Activated T-helper 2 cell treated with anti-CD3 and anti-CD28 coated beads, Interferon-gamma antibody, Interleukin-2, Interleukin-4, amounts not matched to agents 10 μg/mL and 5 μg/mL and 100 μg/mL, durations not matched to agents 14 hours and 24 hours and 36 hours (primary cell): ENCODE measurements around the gene PALLD. TPM values are rescaled to one million over a fixed set of nuclear protein-coding genes. Genes with fewer than 3 reads are reported as not detected.

ENCODE experiments used
- DNase-seq: peaks from one replicate; pipeline ENCODE4 v3.0.0; 2021; ENCODE audit warnings: low spot score
- H3K27ac Mint-ChIP-seq: one replicate; pipeline ENCODE4 v1.8.0; 2021; ENCODE audit warnings: mixed read lengths
- H3K27me3 Mint-ChIP-seq: one replicate; pipeline ENCODE4 v1.8.0; 2021; ENCODE audit warnings: low read depth, mixed read lengths
- H3K36me3 Mint-ChIP-seq: one replicate; pipeline ENCODE4 v1.8.0; 2021; ENCODE audit warnings: low read depth, mixed read lengths
- H3K4me1 Mint-ChIP-seq: one replicate; pipeline ENCODE4 v1.8.0; 2021; ENCODE audit warnings: low read depth, mixed read lengths
- H3K4me3 Mint-ChIP-seq: one replicate; pipeline ENCODE4 v1.8.0; 2021; ENCODE audit warnings: low read depth, mild to moderate bottlenecking, moderate library complexity, mixed read lengths
- H3K9me3 Mint-ChIP-seq: one replicate; pipeline ENCODE4 v1.8.0; 2021; ENCODE audit warnings: mixed read lengths
- intact Hi-C: fragments of 100-400 bp; cut with micrococcal nuclease; formaldehyde crosslinking; loops from one replicate; pipeline ENCODE4 v1.15.1; 2023
- total RNA-seq: library from RNA; stranded (reverse); gene quantifications from 2 replicates; pipeline ENCODE4 v1.2.3, GENCODE V29; 2022

The PALLD gene
- total RNA-seq, 1 donor from 2014 or later, result 19.8 TPM

DNA sequence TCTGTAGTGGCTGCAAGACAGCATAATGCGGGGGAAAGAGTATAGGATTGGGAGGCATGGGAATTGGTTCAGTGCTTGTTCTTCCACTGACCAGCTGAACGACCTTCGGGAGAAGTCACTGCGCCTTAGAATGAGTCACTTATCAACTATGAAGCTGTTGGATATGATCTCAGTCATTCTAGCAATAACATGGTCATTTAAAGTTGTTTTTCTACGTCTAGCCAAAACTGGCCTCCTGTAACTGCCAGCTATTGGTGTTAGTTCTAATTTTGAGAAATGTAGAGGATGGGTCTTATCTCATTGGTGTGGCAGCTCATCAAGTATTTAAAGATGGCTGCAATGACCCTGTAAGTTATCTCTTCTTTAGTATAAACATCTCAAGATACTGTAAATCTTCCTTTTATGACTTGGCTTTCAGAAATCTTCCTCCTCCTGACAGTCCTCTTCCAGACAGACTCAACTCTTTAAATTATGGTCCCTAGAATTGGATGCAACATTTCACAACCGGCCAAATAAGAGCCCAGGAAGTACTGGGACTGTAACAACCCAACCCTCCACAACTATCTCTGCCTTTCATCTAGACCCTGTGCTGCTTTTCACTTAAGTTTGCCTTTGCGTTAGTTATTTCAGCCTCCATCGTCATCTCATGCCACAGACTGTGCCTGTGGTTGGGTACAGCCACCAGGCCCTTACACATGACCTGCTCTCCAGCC, 269.9 kb downstream of the PALLD start:
- H3K27ac Mint-ChIP-seq, result no peak overlapping the region
- intact Hi-C loops, result no loop called here
- H3K9me3 Mint-ChIP-seq, result no peaks in the 10 kb centered on the region
- H3K4me1 Mint-ChIP-seq, result no peaks in the 10 kb centered on the region
- no peaks in the 10 kb centered on the region for H3K36me3 Mint-ChIP-seq
- DNase-seq, result no peak
- H3K4me3 Mint-ChIP-seq, result no peak overlapping the region
- peaks cover 13% of the 10 kb centered on the region for H3K27me3 Mint-ChIP-seq

DNA sequence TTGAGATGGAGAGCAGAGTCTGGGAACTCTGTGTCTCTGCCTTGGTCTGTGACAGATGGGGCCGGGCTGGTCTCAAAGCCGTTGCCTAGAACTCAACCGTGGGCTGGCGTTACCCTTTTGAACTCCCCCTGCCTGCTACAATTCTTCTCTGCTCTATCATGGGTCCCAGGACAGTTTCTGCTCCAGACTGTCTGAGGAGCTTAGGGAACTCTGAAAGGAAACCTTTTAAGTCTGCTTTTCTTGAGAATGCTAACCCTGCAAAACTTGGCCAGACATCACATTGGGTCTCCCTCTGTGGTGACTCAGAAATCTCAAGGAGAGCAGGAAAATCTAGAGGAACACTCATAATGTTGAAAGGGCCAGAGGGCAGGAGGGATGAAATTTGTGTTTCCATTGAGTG, 272.6 kb downstream of the PALLD start:
- intact Hi-C loops, result no loop called here

DNA sequence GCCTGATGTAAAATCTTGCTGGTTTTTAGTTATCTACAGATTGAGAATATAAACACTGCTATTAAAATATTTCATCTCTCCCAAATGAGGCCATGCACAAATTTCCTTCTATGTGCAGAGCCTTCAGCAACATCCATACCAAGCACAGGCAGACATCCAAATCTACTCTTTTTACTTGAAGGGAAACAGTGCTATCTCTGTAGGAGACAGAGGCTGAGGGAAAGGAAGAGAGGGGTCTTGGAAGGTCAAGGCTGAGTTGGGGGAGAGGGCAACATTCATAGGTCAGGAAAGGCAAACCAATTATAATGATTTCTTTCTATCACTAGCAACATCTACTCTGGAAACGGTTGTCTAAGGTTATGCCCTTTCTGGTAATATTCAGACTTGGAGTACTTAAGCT, 273.0 kb downstream of the PALLD start:
- no peak overlapping the region for H3K27ac Mint-ChIP-seq
- peaks cover 15% of the 10 kb centered on the region for H3K27me3 Mint-ChIP-seq
- H3K4me3 Mint-ChIP-seq, result no peak overlapping the region
- DNase-seq, result no peak
- H3K36me3 Mint-ChIP-seq, result no peaks in the 10 kb centered on the region
- no peaks in the 10 kb centered on the region for H3K9me3 Mint-ChIP-seq
- intact Hi-C loops, result no loop called here
- no peaks in the 10 kb centered on the region for H3K4me1 Mint-ChIP-seq

More for the DNA sequence above, 272.6 kb downstream of the PALLD start:
- DNase-seq, result no peak
- H3K27ac Mint-ChIP-seq, result no peak overlapping the region
- no peaks in the 10 kb centered on the region for H3K9me3 Mint-ChIP-seq
- H3K36me3 Mint-ChIP-seq, result no peaks in the 10 kb centered on the region
- H3K4me1 Mint-ChIP-seq, result no peaks in the 10 kb centered on the region
- peaks cover 17% of the 10 kb centered on the region for H3K27me3 Mint-ChIP-seq
- H3K4me3 Mint-ChIP-seq, result no peak overlapping the region

DNA sequence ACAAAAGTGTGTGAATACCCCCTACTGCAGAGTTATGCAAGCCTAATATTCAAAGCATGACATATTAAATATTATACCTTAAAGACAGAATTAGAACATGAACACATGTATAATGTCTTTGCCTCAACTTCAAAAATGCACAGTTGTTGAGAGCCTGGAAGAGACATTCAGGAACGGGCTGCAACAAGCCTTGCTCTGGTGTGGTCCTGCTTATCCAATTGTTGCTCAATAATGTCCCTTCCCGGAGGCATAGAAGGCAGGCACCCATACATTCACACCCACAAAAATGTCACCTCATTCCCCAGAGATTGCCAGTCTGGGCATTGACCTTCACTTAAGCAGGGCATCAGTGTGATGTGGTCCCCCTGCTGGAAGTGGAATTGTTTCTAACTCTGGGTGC, 274.4 kb downstream of the PALLD start:
- H3K27ac Mint-ChIP-seq, result no peak overlapping the region

DNA sequence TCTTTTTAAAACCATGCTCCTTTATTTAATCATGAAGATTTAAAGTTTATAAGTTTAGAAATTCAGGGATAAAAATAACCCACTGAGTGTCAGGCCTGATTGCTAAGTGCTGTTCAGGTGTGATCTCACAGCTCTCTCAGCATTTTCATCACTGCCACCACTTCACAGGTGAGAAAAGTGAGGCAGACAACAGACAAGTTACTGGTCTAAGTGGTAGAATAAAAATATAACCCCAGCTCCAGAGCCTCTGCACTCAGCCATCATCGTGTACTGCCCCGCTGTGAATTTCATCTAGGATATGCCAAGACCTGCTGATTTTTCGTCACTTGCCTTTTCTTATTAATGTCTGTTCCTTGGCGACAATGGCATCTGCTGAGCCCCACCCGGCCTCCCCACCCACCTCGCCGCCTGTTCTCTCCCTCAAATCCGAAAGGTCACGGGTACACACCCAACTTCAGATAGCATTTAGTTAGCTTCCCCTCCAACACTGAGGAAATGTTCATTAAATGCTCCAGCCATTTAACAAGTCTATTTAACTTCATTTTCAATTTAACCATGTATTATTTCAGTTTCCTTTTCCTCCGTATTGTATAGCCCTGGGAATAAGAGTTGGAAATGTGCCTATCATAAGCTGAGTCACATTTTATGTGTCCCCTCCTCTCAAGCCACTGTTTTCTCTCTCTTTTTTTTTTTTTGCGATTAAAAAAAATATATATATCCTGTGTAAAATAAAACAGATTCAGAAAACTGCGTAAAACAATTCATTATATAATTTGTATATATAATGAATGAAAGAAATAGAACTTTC, 276.7 kb downstream of the PALLD start:
- Mint-ChIP-seq H3K4me3 (no peak overlapping the region), H3K27me3 (peaks cover 11% of the 10 kb centered on the region), H3K36me3 (no peaks in the 10 kb centered on the region), H3K27ac (no peak overlapping the region), H3K9me3 (peaks cover 11% of the 10 kb centered on the region), H3K4me1 (no peaks in the 10 kb centered on the region)
- DNase-seq, result no peak
- intact Hi-C loops, result no loop called here

More for the DNA sequence above, 274.4 kb downstream of the PALLD start:
- peaks cover 3% of the 10 kb centered on the region for H3K9me3 Mint-ChIP-seq
- no peaks in the 10 kb centered on the region for H3K4me1 Mint-ChIP-seq
- peaks cover 16% of the 10 kb centered on the region for H3K27me3 Mint-ChIP-seq
- DNase-seq, result no peak
- no peaks in the 10 kb centered on the region for H3K36me3 Mint-ChIP-seq
- intact Hi-C loops, result no loop called here
- no peak overlapping the region for H3K4me3 Mint-ChIP-seq

DNA sequence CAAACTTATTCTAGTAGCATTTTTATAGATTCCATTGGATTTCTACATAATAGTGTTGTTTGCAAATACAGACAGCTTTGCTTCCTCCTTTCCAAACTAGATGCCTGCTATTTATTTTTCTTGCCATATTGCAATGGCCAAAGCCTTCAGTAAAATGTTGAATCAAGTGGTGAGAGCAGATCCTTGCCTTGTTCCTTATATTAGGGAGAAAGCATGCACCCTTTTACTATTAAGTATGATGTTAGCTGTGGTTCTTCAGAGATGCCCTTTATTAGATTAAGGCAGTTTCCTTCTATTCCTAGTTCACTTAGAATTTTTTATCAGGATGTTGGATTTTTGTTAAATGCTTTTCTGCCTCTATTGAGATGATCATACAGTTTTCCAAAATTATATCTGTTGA, 279.5 kb downstream of the PALLD start:
- Mint-ChIP-seq H3K27ac (no peak overlapping the region), H3K4me1 (no peaks in the 10 kb centered on the region), H3K4me3 (no peak overlapping the region), H3K27me3 (peaks cover 13% of the 10 kb centered on the region), H3K36me3 (no peaks in the 10 kb centered on the region), H3K9me3 (peaks cover 11% of the 10 kb centered on the region)
- intact Hi-C loops, result no loop called here
- DNase-seq, result no peak

DNA sequence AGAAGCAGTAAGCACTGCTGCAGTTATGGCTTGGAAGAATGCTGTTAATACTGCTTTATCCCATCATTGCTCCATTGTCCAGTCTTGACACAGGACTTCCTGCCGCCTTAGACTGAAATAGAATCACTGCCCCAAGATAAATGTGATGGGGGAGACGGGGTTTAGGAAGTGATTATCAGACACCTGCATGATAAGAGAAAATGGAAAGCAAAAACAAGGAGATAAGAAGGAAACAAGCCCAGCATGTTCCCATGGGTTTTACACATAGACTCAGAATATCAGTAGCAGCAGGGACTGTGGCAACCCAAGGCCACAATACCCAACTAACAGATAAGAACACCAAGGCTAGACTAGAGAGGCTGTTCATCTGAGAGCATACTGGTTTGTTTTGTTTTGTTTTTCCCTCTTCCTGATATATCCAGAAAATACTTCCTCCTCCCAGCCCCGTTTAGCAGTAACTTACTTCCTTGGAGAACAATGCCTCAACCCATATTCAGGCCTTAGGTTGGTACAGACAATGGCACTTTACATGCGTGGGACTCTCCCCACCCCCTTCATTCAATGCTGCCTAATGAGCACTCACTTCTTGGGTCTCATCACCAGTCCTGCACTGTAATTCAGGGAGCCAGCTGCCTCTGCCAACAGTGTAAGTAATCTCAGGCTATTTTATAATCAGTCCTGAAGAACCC, 280.6 kb downstream of the PALLD start:
- peaks cover 11% of the 10 kb centered on the region for H3K9me3 Mint-ChIP-seq

DNA sequence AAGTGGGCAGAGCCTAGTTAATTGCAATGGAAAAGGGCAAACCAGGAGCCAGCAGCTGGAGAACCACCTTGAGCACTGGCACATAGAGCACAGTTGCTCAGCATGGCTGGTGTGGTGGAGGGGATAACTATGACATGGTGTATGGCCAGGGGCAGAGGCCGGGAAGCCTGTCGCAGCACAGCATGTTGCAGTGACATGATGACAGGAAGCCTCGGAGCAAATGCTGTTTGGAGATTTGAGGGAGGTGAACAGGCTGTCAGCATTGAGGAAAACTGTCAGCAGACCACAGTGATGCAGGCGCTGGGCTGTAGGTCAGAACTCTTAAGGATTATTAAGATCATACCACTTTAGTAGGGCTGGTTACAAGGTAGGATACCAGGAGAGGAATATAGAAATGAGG, 284.5 kb downstream of the PALLD start:
- Mint-ChIP-seq H3K36me3 (no peaks in the 10 kb centered on the region), H3K27ac (no peak overlapping the region), H3K9me3 (peaks cover 8% of the 10 kb centered on the region), H3K4me1 (no peaks in the 10 kb centered on the region), H3K27me3 (peaks cover 12% of the 10 kb centered on the region), H3K4me3 (no peak overlapping the region)
- DNase-seq, result no peak
- intact Hi-C loops, result no loop called here

More for the DNA sequence above, 280.6 kb downstream of the PALLD start:
- Mint-ChIP-seq H3K36me3 (no peaks in the 10 kb centered on the region), H3K4me1 (no peaks in the 10 kb centered on the region), H3K27me3 (peaks cover 10% of the 10 kb centered on the region), H3K4me3 (no peak overlapping the region), H3K27ac (no peak overlapping the region)
- intact Hi-C loops, result no loop called here
- no peak for DNase-seq

DNA sequence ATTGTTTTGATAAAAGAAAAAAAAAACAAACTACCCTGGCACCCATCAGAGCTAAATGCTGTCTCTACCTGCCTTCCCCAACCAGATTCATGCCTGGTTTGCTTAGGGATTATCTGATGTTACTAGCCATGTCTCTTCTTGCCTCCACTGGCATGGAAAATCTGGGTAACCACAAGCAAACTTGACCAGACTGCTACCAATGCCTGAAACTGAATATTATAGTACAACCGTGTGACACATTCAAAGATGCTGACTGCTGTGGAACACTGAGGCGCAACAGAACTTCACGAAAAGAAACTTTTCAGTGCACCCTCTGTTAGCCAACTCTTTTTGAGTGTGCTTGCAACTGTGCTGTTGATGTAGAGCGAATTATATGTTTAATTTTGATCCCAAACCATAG, 285.1 kb downstream of the PALLD start:
- Mint-ChIP-seq H3K9me3 (peaks cover 3% of the 10 kb centered on the region), H3K36me3 (no peaks in the 10 kb centered on the region), H3K4me1 (no peaks in the 10 kb centered on the region), H3K27me3 (peaks cover 11% of the 10 kb centered on the region), H3K4me3 (no peak overlapping the region), H3K27ac (no peak overlapping the region)
- intact Hi-C loops, result no loop called here
- DNase-seq, result no peak

DNA sequence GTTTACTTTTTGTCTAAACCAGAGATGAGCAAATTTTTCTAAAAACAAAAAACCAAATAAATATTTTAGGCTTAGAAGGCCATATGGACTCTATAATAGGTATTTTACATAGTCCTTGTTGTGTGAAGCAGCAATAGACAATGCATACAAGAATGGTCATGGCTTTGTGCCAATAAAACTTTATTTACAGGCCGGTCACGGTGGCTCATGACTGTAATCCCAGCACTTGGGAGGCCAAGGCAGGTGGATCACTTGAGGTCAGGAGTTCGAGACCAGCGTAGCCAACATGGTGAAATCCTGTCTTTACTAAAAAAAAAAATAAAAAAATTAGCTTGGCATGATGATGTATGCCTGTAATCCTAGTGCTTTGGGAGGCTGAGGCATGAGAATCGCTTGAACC, 285.6 kb downstream of the PALLD start:
- intact Hi-C loops, result no loop called here
- no peaks in the 10 kb centered on the region for H3K9me3 Mint-ChIP-seq
- no peaks in the 10 kb centered on the region for H3K36me3 Mint-ChIP-seq
- no peak overlapping the region for H3K27ac Mint-ChIP-seq
- no peaks in the 10 kb centered on the region for H3K4me1 Mint-ChIP-seq
- H3K27me3 Mint-ChIP-seq, result peaks cover 11% of the 10 kb centered on the region
- DNase-seq, result no peak
- no peak overlapping the region for H3K4me3 Mint-ChIP-seq

DNA sequence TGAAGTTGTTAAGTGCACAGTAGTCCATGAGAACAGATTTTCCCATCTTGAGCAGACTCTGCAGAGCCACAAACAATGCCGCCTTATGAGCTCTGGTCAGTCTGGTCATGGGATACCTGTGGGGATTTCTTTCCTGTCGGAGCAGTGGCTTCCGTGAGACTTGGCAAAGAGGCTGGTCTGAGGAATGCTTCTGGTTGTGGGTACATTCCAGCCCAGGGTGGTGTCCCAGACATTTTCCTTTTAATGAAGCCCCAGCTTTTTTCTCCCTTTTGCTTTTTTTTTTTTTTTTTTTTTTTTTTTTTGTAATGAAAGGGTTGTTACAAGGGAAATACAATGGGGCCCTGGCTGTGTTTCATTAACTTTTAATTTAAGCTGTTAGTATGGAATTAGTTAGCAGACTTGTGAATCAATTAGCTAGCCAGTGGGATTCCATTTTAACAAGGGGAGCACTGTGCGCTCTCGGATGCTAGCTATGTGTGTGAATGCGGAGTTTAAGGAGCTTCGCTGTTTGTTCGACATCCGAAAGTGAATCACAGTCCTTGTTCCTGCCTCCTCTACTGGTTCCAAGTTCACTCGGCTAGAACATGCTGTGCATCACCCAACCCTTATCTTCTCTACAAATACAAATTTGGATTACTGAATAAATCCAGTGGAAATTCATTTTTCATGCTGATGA, 288.1 kb downstream of the PALLD start:
- Mint-ChIP-seq H3K4me3 (no peak overlapping the region), H3K36me3 (no peaks in the 10 kb centered on the region), H3K9me3 (no peaks in the 10 kb centered on the region), H3K4me1 (no peaks in the 10 kb centered on the region), H3K27ac (no peak overlapping the region), H3K27me3 (peaks cover 14% of the 10 kb centered on the region)
- intact Hi-C loops, result no loop called here
- no peak for DNase-seq

DNA sequence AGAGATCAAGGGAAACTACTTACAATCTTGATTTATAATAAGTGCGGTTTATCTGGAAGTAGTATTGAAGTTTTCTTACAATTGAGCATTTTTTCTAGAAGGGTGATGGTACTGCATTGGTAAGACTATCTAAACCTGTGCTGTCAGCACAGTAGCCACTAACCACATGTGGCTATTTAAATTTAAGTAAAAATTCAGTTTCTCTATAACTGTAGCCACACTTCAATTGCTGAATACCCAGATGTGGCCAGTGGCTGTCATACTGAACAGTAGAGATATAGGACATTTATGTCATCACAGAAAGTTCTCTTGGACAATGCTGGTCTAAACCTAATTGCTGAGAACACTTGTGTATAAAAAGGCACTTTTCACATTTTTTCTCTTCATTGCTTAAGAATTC, 290.5 kb downstream of the PALLD start:
- Mint-ChIP-seq H3K4me1 (no peaks in the 10 kb centered on the region), H3K4me3 (no peak overlapping the region), H3K9me3 (no peaks in the 10 kb centered on the region), H3K27ac (no peak overlapping the region), H3K36me3 (no peaks in the 10 kb centered on the region), H3K27me3 (peaks cover 12% of the 10 kb centered on the region)
- intact Hi-C loops, result no loop called here
- DNase-seq, result no peak
